Activated CD8-positive, alpha-beta T cell treated with anti-CD3 and anti-CD28 coated beads for 36 hours (primary cell): Measurements from ENCODE around the gene RPL37. TPM values are rescaled to one million over a fixed set of nuclear protein-coding genes. Genes with fewer than 3 reads are reported as not detected.
"Not testable (repeated sequence)": the region's sequence is repeated elsewhere in the genome, so short reads cannot be mapped to it uniquely, and the experiment has no call there.

Source experiments
- ATAC-seq: fragments of 200-7000 bp; cut with Tn5 transposase; one replicate; pipeline ENCODE4 v1.10.0; 2021; ENCODE audit warnings: mild to moderate bottlenecking, moderate library complexity
- CTCF ChIA-PET: fragments of 350-600 bp; sonication (Branson Sonifier 250); formaldehyde crosslinking; loops from one replicate; lab custom pipeline; 2021; ENCODE audit warnings: antibody characterized with exemption; lab: Charles Lee
- POLR2A ChIA-PET: fragments of 350-600 bp; sonication (Branson Sonifier 250); formaldehyde crosslinking; loops from one replicate; lab custom pipeline; 2021; ENCODE audit warnings: antibody characterized with exemption; lab: Charles Lee
- DNase-seq: peaks from one replicate; pipeline ENCODE4 v3.0.0-alpha.2; 2020
- H3K27ac Mint-ChIP-seq: one replicate; pipeline ENCODE4 v1.8.0; 2021; ENCODE audit warnings: mild to moderate bottlenecking, mixed read lengths
- H3K27me3 Mint-ChIP-seq: one replicate; pipeline ENCODE4 v1.8.0; 2021; ENCODE audit warnings: mixed read lengths
- H3K36me3 Mint-ChIP-seq: one replicate; pipeline ENCODE4 v1.8.0; 2021; ENCODE audit warnings: low read depth, mixed read lengths
- H3K4me1 Mint-ChIP-seq: one replicate; pipeline ENCODE4 v1.8.0; 2021; ENCODE audit warnings: low read depth, mixed read lengths
- H3K4me3 Mint-ChIP-seq: one replicate; pipeline ENCODE4 v1.8.0; 2021; ENCODE audit warnings: mild to moderate bottlenecking, moderate library complexity, mixed read lengths
- H3K9me3 Mint-ChIP-seq: one replicate; pipeline ENCODE4 v1.8.0; 2021; ENCODE audit warnings: mixed read lengths
- CTCF ChIP-seq: fragments of 200-600 bp; IDR thresholded peaks from one replicate; pipeline ENCODE4 v1.8.0; 2022; ENCODE audit warnings: antibody characterized with exemption, mild to moderate bottlenecking
- intact Hi-C: fragments of 100-400 bp; cut with micrococcal nuclease; formaldehyde crosslinking; loops from one replicate; pipeline ENCODE4 v1.10.0; 2022
- total RNA-seq, 2 experiments: library from RNA; stranded (reverse); gene quantifications; one replicate each; pipeline ENCODE4 v1.2.3, GENCODE V29; 2021

Gene RPL37
- total RNA-seq, 2 experiments from 2014 or later: 1,914 to 1,950 TPM

- Mint-ChIP-seq H3K36me3 (peaks cover 58% of the 10 kb centered on the region), H3K4me3 (no peak overlapping the region), H3K4me1 (peaks cover 33% of the 10 kb centered on the region), H3K27ac (no peak overlapping the region), H3K27me3 (no peaks in the 10 kb centered on the region), H3K9me3 (no peaks in the 10 kb centered on the region)
- ATAC-seq (no peak), DNase-seq (no peak)
- intact Hi-C loops: no loop called here
- POLR2A ChIA-PET: interaction anchor here (0.9 to 2.8 kb wide), 7 partner anchors 8 to 66 kb away, joined by 3 to 14 read pairs (median 8); partner anchors contain the start of gene RPL37
- TF ChIP-seq CTCF: no peak
- CTCF ChIA-PET: no interaction called here
Measured at GRCh38 chr5:40826489-40827187, 8.4 kb downstream of the RPL37 start.

GRCh38 chr5:40825461-40826043 lies 9.5 kb downstream of the RPL37 start:
- H3K4me1 Mint-ChIP-seq: peaks cover 23% of the 10 kb centered on the region
- H3K4me3 Mint-ChIP-seq, CTCF ChIA-PET, H3K27me3 Mint-ChIP-seq, DNase-seq, intact Hi-C loops, H3K9me3 Mint-ChIP-seq, ATAC-seq: not testable (repeated sequence)
- peaks cover 48% of the 10 kb centered on the region for H3K36me3 Mint-ChIP-seq
- H3K27ac Mint-ChIP-seq: peak overlapping the region; percentile 69
- POLR2A ChIA-PET: interaction anchor here (0.9 to 2.8 kb wide), 4 partner anchors 9 to 18 kb away, joined by 3 to 14 read pairs (median 10); partner anchors contain the start of gene RPL37

- ATAC-seq (no peak), DNase-seq (no peak)
- intact Hi-C loops: no loop called here
- Mint-ChIP-seq H3K27me3 (no peaks in the 10 kb centered on the region), H3K36me3 (peaks cover 28% of the 10 kb centered on the region), H3K4me1 (peaks cover 7% of the 10 kb centered on the region), H3K27ac (peak overlapping the region; percentile 48), H3K9me3 (no peaks in the 10 kb centered on the region), H3K4me3 (no peak overlapping the region)
- ChIA-PET CTCF (interaction anchor here (1.0 kb wide), 1 partner anchor 13 kb away, joined by 4 read pairs; no protein-coding TSS in a partner anchor), POLR2A (interaction anchor here (0.6 to 5.4 kb wide), 4 partner anchors 10 to 870 kb away, joined by 3 to 36 read pairs (median 3); partner anchors contain the start of gene RPL37)
- no peak for TF ChIP-seq CTCF
Measured at GRCh38 chr5:40823459-40823858, 11.6 kb downstream of the RPL37 start.

GRCh38 chr5:40813698-40814281 lies 21.2 kb downstream of the RPL37 start:
- intact Hi-C loops: no loop called here
- peak; percentile 54 for DNase-seq
- no peak overlapping the region for H3K27ac Mint-ChIP-seq
- no peaks in the 10 kb centered on the region for H3K9me3 Mint-ChIP-seq
- ChIA-PET CTCF (no interaction called here), POLR2A (interaction anchor here (0.6 to 1.4 kb wide), 2 partner anchors 13 to 194 kb away, joined by 3 to 8 read pairs; no protein-coding TSS in a partner anchor)
- no peaks in the 10 kb centered on the region for H3K36me3 Mint-ChIP-seq
- peaks cover 7% of the 10 kb centered on the region for H3K4me1 Mint-ChIP-seq
- no peak overlapping the region for H3K4me3 Mint-ChIP-seq
- no peak for TF ChIP-seq CTCF
- H3K27me3 Mint-ChIP-seq: no peaks in the 10 kb centered on the region
- ATAC-seq: peak; percentile 87

GRCh38 chr5:40812125-40812524 lies 22.9 kb downstream of the RPL37 start:
- Mint-ChIP-seq H3K4me3 (no peak overlapping the region), H3K9me3 (no peaks in the 10 kb centered on the region), H3K4me1 (peaks cover 12% of the 10 kb centered on the region), H3K27me3 (no peaks in the 10 kb centered on the region), H3K36me3 (no peaks in the 10 kb centered on the region), H3K27ac (no peak overlapping the region)
- no peak for TF ChIP-seq CTCF
- ATAC-seq (no peak), DNase-seq (no peak)
- intact Hi-C loops: no loop called here
- ChIA-PET POLR2A (interaction anchor here (1.1 to 3.3 kb wide), 2 partner anchors 14 to 17 kb away, joined by 4 to 13 read pairs; no protein-coding TSS in a partner anchor), CTCF (no interaction called here)
